PFSK-1 (cell line): ENCODE measurements around the gene CLIC4.

Source experiments
- FOXP2 ChIP-seq: optimal IDR thresholded peaks from 2 replicates; pipeline ENCODE3; 2011; ENCODE audit warnings: borderline replicate concordance, control low read depth, inconsistent platforms; ENCODE audit not compliant: insufficient read depth; ENCODE audit errors: extremely low read length, extremely low read depth
- POLR2AphosphoS5 ChIP-seq: IDR thresholded peaks from 2 replicates; pipeline ENCODE4 v1.6.1; 2012; ENCODE audit warnings: low read depth, mild to moderate bottlenecking, control low read depth, low read length, moderate library complexity
- REST ChIP-seq, 2 experiments: IDR thresholded peaks; 2 replicates each; pipeline versions ENCODE4 v1.6.1 to v1.8.0; 2011 to 2012; ENCODE audit warnings: low read depth in 2 of 2, low read length in 2 of 2, control low read depth in 1 of 2, inconsistent platforms in 1 of 2, mild to moderate bottlenecking in 1 of 2, moderate library complexity in 1 of 2; ENCODE audit not compliant: insufficient read depth in 1 of 2
- SIN3A ChIP-seq: IDR thresholded peaks from 2 replicates; pipeline ENCODE4 v1.6.1; 2012; ENCODE audit warnings: mild to moderate bottlenecking, low read length, moderate library complexity, borderline replicate concordance; ENCODE audit not compliant: insufficient read depth
- TAF1 ChIP-seq: IDR thresholded peaks from 2 replicates; pipeline ENCODE4 v1.6.1; 2012; ENCODE audit warnings: low read length, control low read depth, borderline replicate concordance; ENCODE audit not compliant: insufficient read depth

The CLIC4 gene

GRCh38 chr1:24828887-24829192 lies 83.6 kb downstream of the CLIC4 start:
- no peak for TF ChIP-seq FOXP2
- no peak for TF ChIP-seq POLR2AphosphoS5
- no peak for TF ChIP-seq SIN3A
- TF ChIP-seq REST (IDR thresholded peaks at IDR 0.05; ENCODE audit: insufficient read depth in 1 of 2, low read depth in 2 of 2, low read length in 2 of 2) = no peak

GRCh38 chr1:24830680-24831272 lies 85.5 kb downstream of the CLIC4 start:
- TF ChIP-seq TAF1 (no peak), POLR2AphosphoS5 (no peak), FOXP2 (no peak), SIN3A (no peak), REST (IDR thresholded peaks at IDR 0.05; ENCODE audit: insufficient read depth in 1 of 2, low read depth in 2 of 2, low read length in 2 of 2) (no peak)

GRCh38 chr1:24841593-24841992 lies 96.3 kb downstream of the CLIC4 start:
- TF ChIP-seq TAF1 (no peak), FOXP2 (no peak), SIN3A (no peak), POLR2AphosphoS5 (no peak), REST (IDR thresholded peaks at IDR 0.05; ENCODE audit: insufficient read depth in 1 of 2, low read depth in 2 of 2, low read length in 2 of 2) (no peak)

- TF ChIP-seq SIN3A = no peak
- no peak for TF ChIP-seq REST (IDR thresholded peaks at IDR 0.05; ENCODE audit: insufficient read depth in 1 of 2, low read depth in 2 of 2, low read length in 2 of 2)
- TF ChIP-seq POLR2AphosphoS5 = no peak
- no peak for TF ChIP-seq TAF1
These were observed 101.4 kb downstream of the CLIC4 start for GRCh38 chr1:24846671-24847070.
